ENCODE data around the gene HECW1.
A peak's percentile ranks its signal among the peaks of the same experiment; 100 is the strongest.

The HECW1 gene

GRCh38 chr7:43520201-43520600, 407.8 kb downstream of the HECW1 start (continued):
- TF ChIP-seq PATZ1 (CRISPR knock-in tag; IDR thresholded peaks at IDR 0.05; ENCODE audit: borderline replicate concordance) (no peak), ZFP3 (CRISPR knock-in tag; IDR thresholded peaks at IDR 0.05) (no peak), ZFP30 (CRISPR knock-in tag; IDR thresholded peaks at IDR 0.05) (no peak), ESRRG (CRISPR knock-in tag; IDR thresholded peaks at IDR 0.05) (no peak), SNAI2 (CRISPR knock-in tag; IDR thresholded peaks at IDR 0.05) (no peak), RARB (CRISPR knock-in tag; IDR thresholded peaks at IDR 0.05) (no peak), POU6F1 (CRISPR knock-in tag; IDR thresholded peaks at IDR 0.05; ENCODE audit: borderline replicate concordance, low read depth) (no peak)

GRCh38 chr7:43522406-43523156, 410.1 kb downstream of the HECW1 start:
- peak; percentile 93 for ATAC-seq

GRCh38 chr7:43528576-43529354, 416.3 kb downstream of the HECW1 start:
- ATAC-seq, result no peak
- TF ChIP-seq PPARA (CRISPR knock-in tag; IDR thresholded peaks at IDR 0.05; ENCODE audit: borderline replicate concordance) (no peak), TSHZ2 (CRISPR knock-in tag; IDR thresholded peaks at IDR 0.05) (no peak), ESRRG (CRISPR knock-in tag; IDR thresholded peaks at IDR 0.05) (no peak), TOX (CRISPR knock-in tag; IDR thresholded peaks at IDR 0.05; ENCODE audit: borderline replicate concordance) (no peak), OSR1 (CRISPR knock-in tag; IDR thresholded peaks at IDR 0.05) (no peak), CSRNP3 (CRISPR knock-in tag; IDR thresholded peaks at IDR 0.05) (no peak), ZNF565 (CRISPR knock-in tag; conservative IDR thresholded peaks at IDR 0.05; ENCODE audit: low read depth) (no peak), ZFP3 (CRISPR knock-in tag; IDR thresholded peaks at IDR 0.05) (no peak)

More at GRCh38 chr7:43522406-43523156, 410.1 kb downstream of the HECW1 start:
- TF ChIP-seq ISL1 (CRISPR knock-in tag; IDR thresholded peaks at IDR 0.05) (0 out of 2 replicates have a peak, but pooled peaks have one; percentile 9), ZNF70 (CRISPR knock-in tag; IDR thresholded peaks at IDR 0.05) (no peak)

GRCh38 chr7:43530553-43531410, 418.3 kb downstream of the HECW1 start:
- no peak for ATAC-seq
- TF ChIP-seq ZC3H10 (CRISPR knock-in tag; IDR thresholded peaks at IDR 0.05) (no peak), ZFP30 (CRISPR knock-in tag; IDR thresholded peaks at IDR 0.05) (no peak), ZNF70 (CRISPR knock-in tag; IDR thresholded peaks at IDR 0.05) (no peak), TOX (CRISPR knock-in tag; IDR thresholded peaks at IDR 0.05; ENCODE audit: borderline replicate concordance) (no peak), ZFP3 (CRISPR knock-in tag; IDR thresholded peaks at IDR 0.05) (no peak), ISL1 (CRISPR knock-in tag; IDR thresholded peaks at IDR 0.05) (no peak), TSHZ2 (CRISPR knock-in tag; IDR thresholded peaks at IDR 0.05) (no peak), ZNF8 (CRISPR knock-in tag; IDR thresholded peaks at IDR 0.05) (no peak), GLIS3 (CRISPR knock-in tag; IDR thresholded peaks at IDR 0.05) (no peak), CREB5 (CRISPR knock-in tag; IDR thresholded peaks at IDR 0.05; ENCODE audit: low read depth) (no peak), ZNF565 (CRISPR knock-in tag; conservative IDR thresholded peaks at IDR 0.05; ENCODE audit: low read depth) (no peak)

Data from SK-N-SH treated with all-trans-retinoic acid at 6 μM for 48 hours (cell line).